Osteoblast (primary cell): Measurements from ENCODE around the gene RTKN2. TPM values are rescaled to one million over a fixed set of nuclear protein-coding genes. Genes with fewer than 3 reads are reported as not detected.

Experiments
- DNase-seq: peaks from one replicate; pipeline ENCODE4 v3.0.0; 2011; ENCODE audit warnings: low spot score, mixed read lengths; ENCODE audit not compliant: insufficient read length; ENCODE audit errors: missing footprints
- H2AFZ ChIP-seq: 2 replicates; pipeline ENCODE4 v1.6.0; 2011; ENCODE audit warnings: mild to moderate bottlenecking, low read length
- H3K27ac ChIP-seq: 2 replicates; pipeline ENCODE4 v1.5.1; 2011; ENCODE audit warnings: mild to moderate bottlenecking, low read depth, low read length, moderate library complexity
- H3K27me3 ChIP-seq: 2 replicates; pipeline ENCODE4 v1.6.0; 2012; ENCODE audit warnings: mild to moderate bottlenecking, control low read depth, inconsistent platforms, low read length, moderate library complexity; ENCODE audit not compliant: insufficient read depth
- H3K36me3 ChIP-seq: 2 replicates; pipeline ENCODE4 v1.5.1; 2011; ENCODE audit warnings: mild to moderate bottlenecking, low read length, control low read depth, moderate library complexity; ENCODE audit not compliant: insufficient read depth
- H3K4me1 ChIP-seq: 2 replicates; pipeline ENCODE4 v1.5.1; 2011; ENCODE audit warnings: mild to moderate bottlenecking, low read length, control low read depth, moderate library complexity; ENCODE audit not compliant: insufficient read depth
- H3K4me2 ChIP-seq: 2 replicates; pipeline ENCODE4 v1.6.0; 2011; ENCODE audit warnings: mild to moderate bottlenecking, low read length; ENCODE audit not compliant: insufficient read depth
- H3K4me3 ChIP-seq: fragments of 200-600 bp; sonication (generic); 3 replicates; pipeline ENCODE4 v1.5.1; 2012; ENCODE audit warnings: mild to moderate bottlenecking, low read length, inconsistent platforms; ENCODE audit not compliant: insufficient read depth
- H3K79me2 ChIP-seq: 2 replicates; pipeline ENCODE4 v1.6.0; 2012; ENCODE audit warnings: mild to moderate bottlenecking, low read length, control low read depth, inconsistent platforms; ENCODE audit not compliant: insufficient read depth
- H3K9me3 ChIP-seq: 2 replicates; pipeline ENCODE4 v1.5.1; 2011; ENCODE audit warnings: low read depth, low read length, control low read depth
- H4K20me1 ChIP-seq: 2 replicates; pipeline ENCODE4 v1.6.0; 2012; ENCODE audit warnings: mild to moderate bottlenecking, low read length, control low read depth; ENCODE audit not compliant: insufficient read depth
- CTCF ChIP-seq: IDR thresholded peaks from 2 replicates; pipeline ENCODE4 v1.5.1; 2011; ENCODE audit warnings: mild to moderate bottlenecking, low read depth, low read length, moderate library complexity; ENCODE audit errors: extremely low read depth
- total RNA-seq: library from RNA; depleted of rRNA; stranded (reverse); fragments of >200 nt; gene quantifications from 2 replicates; pipeline ENCODE4 v1.2.3, GENCODE V29; 2012

RTKN2 gene
- total RNA-seq, 1 donor = 8.0 TPM

GRCh38 chr10:62266611-62267010 is 2.0 kb downstream of the RTKN2 start:
- H3K4me1 ChIP-seq = peaks cover 27% of the 10 kb centered on the region
- no peak for DNase-seq
- H3K4me2 ChIP-seq = no peak overlapping the region
- H3K36me3 ChIP-seq = no peaks in the 10 kb centered on the region
- H3K9me3 ChIP-seq = no peaks in the 10 kb centered on the region
- H4K20me1 ChIP-seq = no peaks in the 10 kb centered on the region
- TF ChIP-seq CTCF = no peak
- peaks cover 2% of the 10 kb centered on the region for H3K27me3 ChIP-seq
- peaks cover 3% of the 10 kb centered on the region for H3K79me2 ChIP-seq
- no peak overlapping the region for H3K4me3 ChIP-seq
- no peak overlapping the region for H2AFZ ChIP-seq
- H3K27ac ChIP-seq = no peak overlapping the region

GRCh38 chr10:62266147-62266546 is 2.5 kb downstream of the RTKN2 start:
- peaks cover 29% of the 10 kb centered on the region for H3K4me1 ChIP-seq
- DNase-seq = no peak
- H3K27me3 ChIP-seq = peaks cover 2% of the 10 kb centered on the region
- H3K4me2 ChIP-seq = no peak overlapping the region
- no peak overlapping the region for H3K27ac ChIP-seq
- no peaks in the 10 kb centered on the region for H3K36me3 ChIP-seq
- no peak overlapping the region for H2AFZ ChIP-seq
- H4K20me1 ChIP-seq = no peaks in the 10 kb centered on the region
- TF ChIP-seq CTCF = no peak
- H3K79me2 ChIP-seq = peaks cover 3% of the 10 kb centered on the region
- H3K4me3 ChIP-seq = no peak overlapping the region
- no peaks in the 10 kb centered on the region for H3K9me3 ChIP-seq

- H3K36me3 ChIP-seq = no peaks in the 10 kb centered on the region
- peak overlapping the region; percentile 11 for H3K4me2 ChIP-seq
- H3K27me3 ChIP-seq = no peaks in the 10 kb centered on the region
- no peaks in the 10 kb centered on the region for H3K9me3 ChIP-seq
- H3K79me2 ChIP-seq = peaks cover 3% of the 10 kb centered on the region
- no peak overlapping the region for H3K4me3 ChIP-seq
- peak; percentile 50 for DNase-seq
- no peak overlapping the region for H3K27ac ChIP-seq
- H3K4me1 ChIP-seq = peaks cover 29% of the 10 kb centered on the region
- TF ChIP-seq CTCF = peak; percentile 67
- H4K20me1 ChIP-seq = no peaks in the 10 kb centered on the region
- no peak overlapping the region for H2AFZ ChIP-seq
Observed at GRCh38 chr10:62264702-62265436, 3.8 kb downstream of the RTKN2 start.

DNA sequence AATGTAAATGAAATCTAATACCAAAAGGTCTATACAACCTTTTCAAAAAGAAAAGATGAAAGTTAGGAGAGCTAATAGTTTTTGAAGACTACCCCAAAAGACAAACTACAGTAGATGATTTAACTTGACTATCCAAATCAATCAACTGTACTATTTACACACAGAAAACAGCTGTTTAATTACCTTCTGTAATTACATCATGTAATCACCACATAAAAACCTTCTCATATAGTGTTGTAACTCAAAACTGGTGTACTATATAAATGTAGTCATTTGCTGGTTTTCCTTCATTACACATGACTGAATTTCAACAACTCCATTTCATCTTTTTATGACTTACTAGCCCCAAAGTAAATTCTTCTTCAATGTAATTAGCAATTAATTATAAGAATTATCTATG is 4.5 kb downstream of the RTKN2 start:
- no peaks in the 10 kb centered on the region for H3K9me3 ChIP-seq
- no peak overlapping the region for H2AFZ ChIP-seq
- H3K4me2 ChIP-seq = no peak overlapping the region
- no peaks in the 10 kb centered on the region for H3K27me3 ChIP-seq
- H3K79me2 ChIP-seq = peaks cover 3% of the 10 kb centered on the region
- peaks cover 28% of the 10 kb centered on the region for H3K4me1 ChIP-seq
- TF ChIP-seq CTCF = no peak
- no peak for DNase-seq
- no peak overlapping the region for H3K27ac ChIP-seq
- H3K36me3 ChIP-seq = no peaks in the 10 kb centered on the region
- H3K4me3 ChIP-seq = no peak overlapping the region
- H4K20me1 ChIP-seq = no peaks in the 10 kb centered on the region
